ENCODE data around the gene CD1D. TPM values are rescaled to one million over a fixed set of nuclear protein-coding genes. Genes with fewer than 3 reads are reported as not detected.
"Not testable (repeated sequence)": the region's sequence is repeated elsewhere in the genome, so short reads cannot be mapped to it uniquely, and the experiment has no call there.

Gene CD1D
- total RNA-seq, 1 experiment from 2014 or later: not detected

DNA sequence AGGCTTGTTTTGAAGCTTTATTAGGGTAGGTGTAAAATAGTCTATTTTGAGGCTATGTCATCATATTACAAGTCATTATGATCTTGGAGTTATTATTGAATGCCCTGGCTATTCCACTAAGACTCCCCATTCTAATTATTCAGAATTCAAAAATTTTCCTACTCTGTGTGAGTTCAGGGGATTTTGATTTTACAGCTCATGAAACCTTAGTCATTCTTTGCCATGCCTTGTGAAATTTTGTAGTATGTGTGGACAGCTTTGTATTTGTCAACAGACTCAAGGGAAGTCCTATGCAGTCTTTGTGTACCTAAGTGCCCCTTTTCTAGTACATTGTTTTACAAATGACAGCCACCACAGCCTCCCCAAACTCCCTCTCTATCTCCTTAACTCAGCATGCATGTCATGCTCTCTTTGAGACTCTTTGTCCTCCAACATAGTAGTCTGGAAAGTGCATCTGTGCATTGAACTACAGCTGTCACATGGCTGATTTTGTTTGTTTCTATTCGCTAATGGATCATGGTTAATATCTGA, 28.0 kb downstream of the CD1D start:
- Mint-ChIP-seq H3K36me3 (ENCODE audit: insufficient read depth, unreplicated experiment) (no peaks in the 10 kb centered on the region), H3K4me3 (ENCODE audit: unreplicated experiment) (no peak overlapping the region), H3K27me3 (ENCODE audit: insufficient read depth, unreplicated experiment) (peaks cover 7% of the 10 kb centered on the region), H3K9me3 (ENCODE audit: unreplicated experiment) (no peaks in the 10 kb centered on the region), H3K27ac (ENCODE audit: unreplicated experiment) (no peak overlapping the region), H3K4me1 (ENCODE audit: low read depth, unreplicated experiment) (no peaks in the 10 kb centered on the region)
- DNase-seq: no peak
- Histone ChIP-seq H3K9me3 (no peaks in the 10 kb centered on the region), H3K36me3 (ENCODE audit: control insufficient read depth, insufficient read depth, low read length) (no peaks in the 10 kb centered on the region), H3K4me1 (no peaks in the 10 kb centered on the region), H3K27me3 (replicated peaks; ENCODE audit: control insufficient read depth, insufficient read depth, low read length) (no peaks in the 10 kb centered on the region), H3K4me3 (ENCODE audit: low read depth, low read length) (no peak overlapping the region)
- no peak for TF ChIP-seq CTCF (IDR thresholded peaks at IDR 0.05; ENCODE audit: insufficient read depth in 1 of 2, low read depth in 1 of 2, low read length in 1 of 2, severe bottlenecking in 1 of 2, unreplicated experiment in 1 of 2)
- POLR2A ChIA-PET: no interaction called here
- intact Hi-C loops (cut with micrococcal nuclease; ENCODE audit: unreplicated experiment): loop anchor here (10.0 kb wide), 3 partner anchors 116 to 786 kb away; no protein-coding TSS in a partner anchor
- CTCF ChIA-PET: no interaction called here
- BruUV-seq (replicated peaks): no TSS peak

DNA sequence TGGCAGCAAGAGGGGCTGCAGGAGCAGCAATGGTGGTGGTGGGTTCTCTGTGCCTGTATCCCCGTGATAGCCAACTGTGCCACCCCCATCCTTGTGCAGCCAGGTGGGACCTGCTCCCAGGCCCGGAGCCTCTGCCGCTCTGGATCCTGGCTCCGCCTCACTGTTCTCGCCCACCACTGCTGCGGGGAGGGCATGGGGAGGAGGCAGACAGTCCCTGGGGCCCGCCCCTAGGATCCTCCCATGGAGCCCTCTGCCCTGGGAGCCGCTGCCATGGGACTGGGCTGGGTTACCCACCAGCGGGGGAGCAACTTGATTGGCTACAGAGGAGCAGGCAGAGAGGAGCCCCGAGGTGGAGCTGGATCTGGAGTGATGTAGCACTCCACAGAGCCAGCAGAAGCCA, 31.6 kb downstream of the CD1D start:
- DNase-seq: no peak
- Histone ChIP-seq H3K4me1 (no peaks in the 10 kb centered on the region), H3K4me3 (ENCODE audit: low read depth, low read length) (no peak overlapping the region), H3K9me3 (no peaks in the 10 kb centered on the region), H3K36me3 (ENCODE audit: control insufficient read depth, insufficient read depth, low read length) (no peaks in the 10 kb centered on the region), H3K27me3 (replicated peaks; ENCODE audit: control insufficient read depth, insufficient read depth, low read length) (no peaks in the 10 kb centered on the region)
- no peaks in the 10 kb centered on the region for H3K36me3 Mint-ChIP-seq (ENCODE audit: insufficient read depth, unreplicated experiment)
- H3K27ac Mint-ChIP-seq (ENCODE audit: unreplicated experiment): no peak overlapping the region
- ChIA-PET POLR2A (no interaction called here), CTCF (no interaction called here)
- no peak overlapping the region for H3K4me3 Mint-ChIP-seq (ENCODE audit: unreplicated experiment)
- H3K27me3 Mint-ChIP-seq (ENCODE audit: insufficient read depth, unreplicated experiment): peaks cover 5% of the 10 kb centered on the region
- no TSS peak for BruUV-seq (replicated peaks)
- H3K4me1 Mint-ChIP-seq (ENCODE audit: low read depth, unreplicated experiment): no peaks in the 10 kb centered on the region
- H3K9me3 Mint-ChIP-seq (ENCODE audit: unreplicated experiment): no peaks in the 10 kb centered on the region
- intact Hi-C loops (cut with micrococcal nuclease; ENCODE audit: unreplicated experiment): no loop called here
- no peak for TF ChIP-seq CTCF (IDR thresholded peaks at IDR 0.05; ENCODE audit: insufficient read depth in 1 of 2, low read depth in 1 of 2, low read length in 1 of 2, severe bottlenecking in 1 of 2, unreplicated experiment in 1 of 2)

- H3K9me3 ChIP-seq; CTCF ChIA-PET; H3K4me3 ChIP-seq (ENCODE audit: low read depth, low read length); intact Hi-C loops (cut with micrococcal nuclease; ENCODE audit: unreplicated experiment); H3K4me3 Mint-ChIP-seq (ENCODE audit: unreplicated experiment); H3K27me3 ChIP-seq (replicated peaks; ENCODE audit: control insufficient read depth, insufficient read depth, low read length); H3K4me1 ChIP-seq; H3K36me3 ChIP-seq (ENCODE audit: control insufficient read depth, insufficient read depth, low read length); H3K27ac Mint-ChIP-seq (ENCODE audit: unreplicated experiment); BruUV-seq (replicated peaks); H3K27me3 Mint-ChIP-seq (ENCODE audit: insufficient read depth, unreplicated experiment); POLR2A ChIA-PET; H3K36me3 Mint-ChIP-seq (ENCODE audit: insufficient read depth, unreplicated experiment); H3K4me1 Mint-ChIP-seq (ENCODE audit: low read depth, unreplicated experiment); DNase-seq: not testable (repeated sequence)
- peaks cover 20% of the 10 kb centered on the region for H3K9me3 Mint-ChIP-seq (ENCODE audit: unreplicated experiment)
Observed at GRCh38 chr1:158223445-158223844, 42.8 kb downstream of the CD1D start.

Measured in Caco-2 (cell line).